ENCODE measurements around the gene PTGIR.
"Not testable (repeated sequence)": the region's sequence is repeated elsewhere in the genome, so short reads cannot be mapped to it uniquely, and the experiment has no call there.

PTGIR gene

GRCh38 chr19:46640656-46641055, 15.8 kb upstream of the PTGIR start:
- in situ Hi-C loops (cut with HindIII; ENCODE audit: low sequenced_read_pairs), result no loop called here

- in situ Hi-C loops (cut with HindIII; ENCODE audit: low sequenced_read_pairs), result no loop called here
Observed at GRCh38 chr19:46639358-46640182, 14.7 kb upstream of the PTGIR start.

DNA sequence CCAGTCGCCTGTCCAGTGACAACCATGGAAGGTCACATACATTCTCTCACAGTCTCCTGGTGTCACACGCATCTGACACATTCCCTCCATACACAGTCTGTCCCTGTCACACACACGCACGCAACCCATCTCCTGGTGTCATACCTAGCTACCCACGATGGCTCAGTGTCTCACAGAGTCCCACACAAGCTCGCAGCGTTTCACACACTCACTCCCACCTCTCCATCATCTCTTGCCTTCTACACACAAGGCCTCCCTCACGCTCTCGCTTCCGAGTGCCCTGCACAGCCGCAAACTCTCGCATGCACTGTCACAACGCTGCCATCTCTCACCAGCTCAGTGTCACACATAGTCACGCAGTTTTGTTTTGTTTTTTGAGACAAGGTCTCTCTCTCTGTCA, 12.3 kb upstream of the PTGIR start:
- in situ Hi-C loops (cut with HindIII; ENCODE audit: low sequenced_read_pairs), result no loop called here

GRCh38 chr19:46635920-46636761, 11.3 kb upstream of the PTGIR start, which contains the start of gene GNG8:
TSS of gene GNG8 (minus strand) at chr19:46636202. CDS start at chr19:46634682, 1,520 bp downstream.
- in situ Hi-C loops (cut with HindIII; ENCODE audit: low sequenced_read_pairs), result no loop called here

DNA sequence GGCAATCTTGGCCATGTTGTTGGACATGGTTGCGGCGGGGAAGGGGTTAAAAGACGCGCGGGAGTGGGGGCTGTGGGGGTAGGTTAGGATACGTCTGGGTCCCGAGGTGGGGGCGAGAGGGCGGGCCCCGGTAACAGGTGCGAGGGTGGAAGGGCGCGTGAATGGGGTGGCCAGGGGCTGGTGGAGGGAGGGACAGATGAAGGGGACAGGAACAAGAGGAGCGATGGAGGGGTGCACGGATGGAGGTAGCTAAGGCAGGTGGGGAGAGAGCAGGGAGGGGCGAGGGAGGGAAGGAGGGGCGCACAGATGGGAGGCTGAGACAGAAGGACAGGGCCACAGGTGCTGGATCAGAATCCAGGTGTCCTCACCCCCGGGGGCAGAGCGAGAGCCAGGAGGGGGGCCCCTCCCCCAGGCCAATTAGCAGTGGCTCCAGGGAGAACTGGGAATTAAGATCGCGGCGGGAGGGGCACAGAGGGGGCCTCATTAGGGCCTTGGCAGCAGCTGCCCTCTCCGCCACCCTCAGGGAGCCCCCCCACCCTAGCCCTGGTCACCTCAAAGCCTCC, 9.8 kb upstream of the PTGIR start:
- in situ Hi-C loops (cut with HindIII; ENCODE audit: low sequenced_read_pairs), result no loop called here

GRCh38 chr19:46634045-46634655, 9.3 kb upstream of the PTGIR start:
- in situ Hi-C loops (cut with HindIII; ENCODE audit: low sequenced_read_pairs), result no loop called here

DNA sequence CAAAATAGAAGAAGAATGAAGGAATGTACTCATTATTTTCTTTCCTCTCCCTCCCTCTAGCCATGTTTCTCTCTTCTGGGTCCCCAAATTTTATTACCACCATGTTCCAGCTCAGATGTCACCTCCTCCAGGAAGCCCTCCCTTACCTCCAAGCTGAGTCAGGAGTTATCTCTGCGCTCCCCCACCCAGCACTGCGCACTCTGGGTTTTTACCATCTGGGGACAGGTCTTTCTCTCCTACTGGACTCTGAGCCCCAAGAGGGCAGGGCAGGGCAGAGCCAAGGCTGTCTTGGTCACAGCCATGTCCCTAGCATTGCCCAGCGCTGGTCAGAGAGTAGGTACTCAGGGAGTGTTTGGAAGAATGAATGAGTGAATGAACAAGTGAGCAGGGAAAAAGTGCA, 8.2 kb upstream of the PTGIR start:
- in situ Hi-C loops (cut with HindIII; ENCODE audit: low sequenced_read_pairs), result no loop called here

- in situ Hi-C loops (cut with HindIII; ENCODE audit: low sequenced_read_pairs), result no loop called here
Observed at GRCh38 chr19:46631481-46631880, 6.6 kb upstream of the PTGIR start.

DNA sequence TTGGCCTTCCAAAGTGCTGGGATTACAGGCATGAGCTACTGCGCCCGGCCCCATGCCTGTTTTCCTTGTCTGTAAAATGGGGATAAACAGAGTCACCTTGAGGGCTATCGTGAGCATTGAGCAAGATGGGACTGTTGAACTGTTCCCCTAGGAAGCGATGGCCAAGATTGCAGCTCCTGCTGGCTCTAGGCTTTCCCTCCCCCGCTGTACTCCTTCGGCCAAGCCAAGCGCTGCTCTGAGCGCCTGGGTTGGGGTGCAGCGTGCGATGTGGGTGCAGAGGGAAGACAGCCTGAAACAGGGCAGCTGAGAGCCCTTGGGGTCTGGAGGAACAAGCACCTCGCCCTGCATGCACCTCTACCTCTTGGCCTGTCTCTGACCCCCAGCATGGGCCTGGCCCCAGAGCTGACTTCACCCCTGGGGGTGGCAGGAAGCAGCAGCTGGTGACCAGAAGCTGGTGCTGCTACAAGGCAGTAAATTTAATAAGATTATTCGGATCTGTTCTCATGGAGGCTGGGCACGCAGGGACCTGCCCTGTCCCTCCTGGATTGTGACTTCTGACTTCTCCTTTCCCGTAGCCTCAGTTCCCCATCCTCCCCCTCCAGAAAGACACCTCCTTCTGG, 5.8 kb upstream of the PTGIR start:
- in situ Hi-C loops (cut with HindIII; ENCODE audit: low sequenced_read_pairs), result no loop called here

- in situ Hi-C loops (cut with HindIII; ENCODE audit: low sequenced_read_pairs), result no loop called here
Observed at GRCh38 chr19:46629546-46630025, 4.7 kb upstream of the PTGIR start.

DNA sequence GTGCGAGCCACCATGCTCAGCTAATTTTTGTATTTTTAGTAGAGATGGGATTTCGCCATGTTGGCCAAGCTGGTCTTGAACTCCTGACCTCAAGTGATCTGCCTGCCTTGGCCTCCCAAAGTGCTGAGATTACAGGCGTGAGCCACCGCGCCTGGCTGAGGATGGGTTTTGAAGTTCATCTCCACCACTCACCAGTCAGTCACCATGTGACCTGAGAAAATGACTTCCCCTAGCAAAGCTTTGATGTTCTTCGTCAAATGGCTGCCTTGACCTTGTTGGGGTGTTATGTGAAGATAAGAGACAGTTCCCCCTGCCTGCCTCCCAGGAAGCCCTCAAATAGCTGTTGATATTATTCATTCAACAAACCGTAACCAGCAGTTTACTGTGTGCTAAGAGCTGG, 4.1 kb upstream of the PTGIR start:
- in situ Hi-C loops (cut with HindIII; ENCODE audit: low sequenced_read_pairs), result not testable (repeated sequence)

DNA sequence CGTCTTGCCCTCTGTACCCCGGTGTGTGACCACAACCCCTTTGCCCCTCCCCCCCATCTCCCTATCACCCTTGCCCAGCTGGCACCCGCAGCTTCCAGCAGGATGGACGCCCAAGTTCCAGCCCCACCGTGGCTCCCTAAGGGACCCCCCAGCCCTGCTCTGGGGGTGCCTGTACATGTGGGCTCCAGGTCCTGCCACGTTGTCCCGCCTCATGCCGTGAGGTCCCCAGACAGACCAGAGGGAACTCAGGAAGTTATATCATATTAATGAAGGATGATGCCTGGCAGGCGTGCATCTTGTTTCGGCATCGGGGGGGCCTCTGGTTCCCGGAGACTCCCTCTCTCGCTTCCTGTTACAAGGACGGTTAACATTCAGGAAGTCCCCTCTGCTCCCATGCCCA, 1.6 kb upstream of the PTGIR start:
- in situ Hi-C loops (cut with HindIII; ENCODE audit: low sequenced_read_pairs), result no loop called here

DNA sequence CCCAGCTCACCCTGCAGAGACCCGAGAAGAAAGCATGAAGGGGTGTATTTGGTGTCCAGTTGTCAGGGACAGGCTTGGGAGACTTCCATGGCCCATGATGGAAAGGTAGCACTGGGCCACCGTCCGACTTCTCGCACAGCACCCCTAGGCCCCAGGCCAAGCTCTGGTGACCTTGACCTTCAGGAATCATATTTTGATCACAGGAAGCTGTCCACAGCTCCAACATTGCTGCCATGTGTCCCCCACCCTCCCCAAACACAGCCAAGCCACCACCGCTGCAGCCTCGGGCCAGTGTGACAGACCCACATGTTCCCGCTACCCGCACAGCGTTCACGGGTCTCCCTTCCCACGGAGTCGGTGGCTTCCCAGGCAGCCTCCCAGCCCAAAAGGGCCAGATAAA, 842 bp upstream of the PTGIR start:
- in situ Hi-C loops (cut with HindIII; ENCODE audit: low sequenced_read_pairs), result no loop called here

- in situ Hi-C loops (cut with HindIII; ENCODE audit: low sequenced_read_pairs), result no loop called here
Observed at GRCh38 chr19:46623915-46624502, 880 bp downstream of the PTGIR start.

DNA sequence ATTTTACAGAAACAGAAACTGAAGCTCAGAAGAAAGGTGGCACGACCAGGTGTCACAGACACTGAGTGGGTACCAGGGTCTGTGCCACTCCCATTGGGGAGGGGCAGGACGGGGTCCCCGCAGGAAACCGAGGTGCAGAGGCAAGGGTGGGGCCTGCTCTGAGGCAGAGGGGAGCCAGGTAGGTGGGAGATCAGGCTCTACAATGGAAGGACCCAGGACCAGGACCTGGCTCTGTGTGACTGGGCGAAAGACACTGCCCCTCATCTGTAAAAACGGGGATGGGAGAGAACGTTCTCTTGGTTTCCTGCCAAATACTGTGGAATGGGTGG, 2.8 kb downstream of the PTGIR start:
- in situ Hi-C loops (cut with HindIII; ENCODE audit: low sequenced_read_pairs), result no loop called here

- in situ Hi-C loops (cut with HindIII; ENCODE audit: low sequenced_read_pairs), result no loop called here
Observed at GRCh38 chr19:46621191-46622117, 3.4 kb downstream of the PTGIR start.

DNA sequence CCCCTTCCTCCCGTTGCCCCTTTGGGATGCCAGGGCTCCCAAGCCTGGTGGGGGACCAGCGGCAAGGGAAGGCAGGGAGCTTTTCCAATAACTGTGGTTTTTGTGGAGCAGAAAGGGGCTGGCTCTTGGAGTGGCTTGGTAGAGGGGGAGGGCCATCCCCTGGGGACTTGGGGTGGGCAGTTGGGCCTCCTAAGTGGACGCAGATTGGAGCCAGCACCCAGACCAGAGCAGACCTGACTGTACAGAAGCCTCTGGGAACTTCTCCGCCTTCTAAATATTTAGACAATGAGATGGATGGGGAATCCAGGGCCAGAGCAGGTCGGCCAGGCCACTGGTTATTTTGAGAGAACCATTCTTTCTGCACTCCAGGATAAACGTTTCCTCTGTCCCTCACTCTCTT, 4.2 kb downstream of the PTGIR start:
- in situ Hi-C loops (cut with HindIII; ENCODE audit: low sequenced_read_pairs), result no loop called here

DNA sequence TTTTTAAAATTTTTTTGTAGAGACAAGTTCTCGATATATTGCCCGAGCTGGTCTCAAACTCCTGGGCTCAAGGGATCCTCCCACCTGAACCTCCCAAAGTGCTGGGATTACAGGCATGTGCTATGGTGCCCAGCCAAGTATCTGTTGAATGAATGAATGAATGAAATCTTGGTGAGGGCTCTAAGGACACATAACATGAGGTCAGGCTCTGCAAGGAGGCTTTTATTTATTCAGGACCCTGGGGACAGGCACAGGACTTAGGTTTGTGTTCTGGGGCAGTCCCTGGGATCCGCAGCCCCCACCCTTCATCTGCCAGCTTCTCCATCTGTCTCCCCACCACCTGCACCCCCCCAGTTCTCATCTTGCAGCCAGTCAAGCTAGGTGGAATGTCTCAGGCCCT, 4.6 kb downstream of the PTGIR start:
- in situ Hi-C loops (cut with HindIII; ENCODE audit: low sequenced_read_pairs), result no loop called here

DNA sequence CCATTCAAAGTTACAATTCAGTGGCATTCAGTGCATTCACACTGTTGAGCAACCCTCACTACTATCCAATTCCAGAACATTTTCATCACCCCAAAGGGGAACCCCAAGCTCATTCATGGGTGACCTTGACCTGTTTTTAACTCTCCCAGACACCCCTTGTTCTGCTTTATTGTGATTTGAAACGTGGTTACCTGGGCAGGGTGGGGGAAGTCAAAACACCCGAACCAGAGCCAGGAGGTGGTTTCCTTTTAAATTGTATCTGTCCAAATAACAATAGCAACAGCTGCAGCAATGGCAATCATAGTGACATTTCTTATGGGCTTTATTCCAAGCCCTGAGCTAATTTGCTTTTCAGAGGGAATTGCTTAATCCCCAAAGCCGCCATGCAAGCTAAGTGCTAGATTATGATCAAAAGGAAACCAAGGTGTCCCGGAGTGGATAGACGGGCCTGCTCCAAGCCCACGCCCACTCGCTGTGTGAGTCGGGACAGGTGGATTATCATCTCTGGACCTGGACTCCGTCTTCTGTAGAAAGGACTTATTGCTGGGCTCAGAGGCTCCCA, 6.1 kb downstream of the PTGIR start:
- in situ Hi-C loops (cut with HindIII; ENCODE audit: low sequenced_read_pairs), result no loop called here

Data from DLD1 (cell line).